DMS153 treated with DMSO at 0.1 percent for 48 hours (cell line): ENCODE results near the gene SNRNP70.
"Not testable (repeated sequence)": the region's sequence is repeated elsewhere in the genome, so short reads cannot be mapped to it uniquely, and the experiment has no call there.

Experiments used
- DNase-seq: peaks from one replicate; lab custom pipeline; 2025; ENCODE audit not compliant: unreplicated experiment; lab: John Stamatoyannopoulos, UW

SNRNP70 gene

DNA sequence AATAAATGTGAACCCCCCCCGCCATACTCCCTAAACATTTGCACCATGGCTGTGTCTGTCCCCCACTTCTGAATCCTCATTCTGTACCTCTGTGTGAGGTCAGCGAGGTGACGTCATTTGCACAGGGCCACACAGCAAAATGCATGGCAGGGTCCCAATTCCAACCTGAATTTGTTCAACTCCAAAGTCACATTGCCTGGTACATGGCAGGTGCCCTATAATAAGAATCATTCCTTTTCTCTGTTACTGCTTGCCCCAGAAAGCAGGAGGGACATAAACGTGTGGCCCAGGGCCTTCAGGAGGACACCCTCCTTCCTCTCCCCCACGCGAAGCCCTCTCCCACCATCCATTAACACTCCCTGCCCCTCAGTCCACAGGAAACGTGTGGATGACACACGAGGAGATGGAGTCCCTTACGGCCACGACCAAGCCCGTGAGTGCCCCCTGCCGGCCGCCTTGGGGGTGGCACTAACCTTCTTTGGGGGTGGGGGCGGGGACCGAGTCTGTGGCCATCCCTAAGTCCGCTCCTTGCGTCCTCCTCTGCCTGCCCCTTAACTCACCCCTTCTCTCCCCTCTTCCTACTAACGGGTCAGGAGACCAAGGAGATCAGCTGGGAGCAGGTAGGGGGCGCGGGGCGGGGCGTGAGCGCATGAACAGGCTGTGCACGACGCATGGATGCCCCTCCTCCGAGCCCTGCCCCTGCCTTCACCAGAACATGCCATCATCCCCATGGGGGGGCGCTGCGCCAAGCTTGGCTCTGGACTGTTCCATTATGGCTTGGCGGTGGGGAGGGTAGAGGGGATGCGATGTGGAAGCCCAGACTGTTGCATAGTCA lies 60.5 kb downstream of the SNRNP70 start:
- DNase-seq = peak; percentile 62

- DNase-seq = not testable (repeated sequence)
These were observed 61.1 kb downstream of the SNRNP70 start for GRCh38 chr19:49146408-49146770.

- no peak for DNase-seq
These were observed 62.9 kb downstream of the SNRNP70 start for GRCh38 chr19:49148044-49148682.

GRCh38 chr19:49148784-49149651 lies 63.8 kb downstream of the SNRNP70 start:
- DNase-seq = peak; percentile 91

GRCh38 chr19:49149652-49150105 lies 64.4 kb downstream of the SNRNP70 start:
- DNase-seq = peak; percentile 42

- DNase-seq = peak; percentile 71
These were observed 65.1 kb downstream of the SNRNP70 start for GRCh38 chr19:49150106-49150943.

DNA sequence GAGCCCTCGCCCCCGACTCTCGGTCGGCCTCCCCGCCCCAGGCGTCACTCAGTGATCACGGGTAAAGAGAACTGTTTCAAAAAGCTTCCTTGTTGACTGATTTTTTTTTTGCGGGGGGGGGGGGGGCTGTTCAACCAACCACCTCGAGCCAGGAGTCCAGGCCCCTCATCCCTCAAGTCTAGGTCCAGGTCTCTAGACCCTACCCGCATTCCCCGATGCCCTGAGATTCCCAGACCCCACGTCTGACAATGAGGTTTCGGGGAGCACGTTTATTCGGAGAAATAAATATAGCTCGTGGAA lies 65.6 kb downstream of the SNRNP70 start:
- DNase-seq = no peak

GRCh38 chr19:49151267-49152118 lies 66.2 kb downstream of the SNRNP70 start:
- peak; percentile 97 for DNase-seq

DNA sequence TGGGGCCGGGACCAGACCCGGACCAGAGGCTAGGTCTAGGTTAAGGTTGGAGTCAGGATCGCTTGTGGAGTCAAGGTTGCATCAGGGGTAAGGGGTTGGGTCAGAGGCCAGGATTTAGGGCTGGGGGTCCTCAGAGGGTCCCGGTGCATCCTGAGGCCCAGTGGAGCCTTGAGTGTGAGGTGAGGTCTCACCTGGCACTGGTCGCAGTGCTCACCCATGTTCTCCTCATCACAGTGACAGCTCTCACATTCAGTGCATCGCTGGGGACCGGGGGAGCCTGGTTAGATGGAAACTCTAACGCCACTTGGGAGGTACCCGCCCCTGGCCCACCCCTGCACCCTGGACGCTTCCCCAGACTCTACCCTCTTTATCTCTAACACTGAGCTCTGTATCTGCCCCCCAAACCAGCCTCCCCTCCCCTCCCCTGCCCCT lies 66.9 kb downstream of the SNRNP70 start:
- DNase-seq = no peak

DNA sequence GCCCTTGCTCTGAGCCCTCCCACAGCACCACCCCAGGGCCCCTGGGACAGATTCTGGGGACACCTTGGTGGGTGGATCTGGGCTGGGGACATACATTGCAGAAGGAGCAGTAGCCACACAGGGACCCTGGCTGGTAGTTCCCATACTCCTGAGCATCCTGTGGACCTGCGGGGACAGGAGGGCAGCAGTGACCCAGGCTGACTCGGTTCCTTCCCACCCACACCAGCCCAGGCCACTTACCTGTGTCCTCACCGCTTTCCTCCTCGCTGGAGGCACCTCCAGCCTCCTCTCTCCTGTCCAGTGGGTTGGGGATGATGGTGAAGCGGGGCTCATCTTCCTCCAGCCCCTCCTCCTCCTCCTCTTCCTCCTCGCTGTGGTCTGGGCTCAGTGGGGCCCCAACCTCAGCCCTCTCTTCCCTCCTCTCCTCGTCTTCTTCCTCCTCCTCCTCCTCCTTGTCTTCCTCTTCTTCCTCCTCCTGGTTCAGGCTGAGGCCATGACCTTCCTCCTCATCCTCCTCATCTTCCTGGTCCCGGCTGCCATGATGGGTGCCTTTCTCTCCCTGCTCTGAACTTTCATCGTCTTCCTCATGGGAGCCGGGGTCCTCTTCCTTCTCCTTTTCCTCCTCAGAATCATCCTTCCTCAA lies 68.0 kb downstream of the SNRNP70 start:
- DNase-seq = no peak

DNA sequence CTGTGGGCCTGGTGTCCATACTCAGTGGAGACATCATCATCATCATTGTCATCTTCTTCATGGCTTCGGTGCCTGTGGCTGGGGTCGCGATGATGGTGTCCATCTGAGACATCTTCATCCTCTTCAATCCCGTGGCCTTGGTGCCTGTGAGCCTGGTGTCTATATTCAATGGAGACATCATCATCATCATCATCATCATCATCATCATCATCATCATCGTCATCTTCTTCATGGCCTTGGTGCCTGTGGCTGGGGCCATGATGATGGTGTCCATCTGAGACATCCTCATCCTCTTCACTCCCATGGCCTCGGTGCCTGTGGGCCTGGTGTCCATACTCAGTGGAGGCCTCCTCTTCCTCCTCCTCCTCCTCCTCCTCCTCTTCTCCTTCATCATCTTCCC lies 69.0 kb downstream of the SNRNP70 start:
- DNase-seq = no peak

- no peak for DNase-seq
These were observed 70.0 kb downstream of the SNRNP70 start, which contains the start of gene HRC for GRCh38 chr19:49155005-49155819. HRC (minus strand) TSS chr19:49155396; CDS start chr19:49155237, 159 bp downstream.

DNA sequence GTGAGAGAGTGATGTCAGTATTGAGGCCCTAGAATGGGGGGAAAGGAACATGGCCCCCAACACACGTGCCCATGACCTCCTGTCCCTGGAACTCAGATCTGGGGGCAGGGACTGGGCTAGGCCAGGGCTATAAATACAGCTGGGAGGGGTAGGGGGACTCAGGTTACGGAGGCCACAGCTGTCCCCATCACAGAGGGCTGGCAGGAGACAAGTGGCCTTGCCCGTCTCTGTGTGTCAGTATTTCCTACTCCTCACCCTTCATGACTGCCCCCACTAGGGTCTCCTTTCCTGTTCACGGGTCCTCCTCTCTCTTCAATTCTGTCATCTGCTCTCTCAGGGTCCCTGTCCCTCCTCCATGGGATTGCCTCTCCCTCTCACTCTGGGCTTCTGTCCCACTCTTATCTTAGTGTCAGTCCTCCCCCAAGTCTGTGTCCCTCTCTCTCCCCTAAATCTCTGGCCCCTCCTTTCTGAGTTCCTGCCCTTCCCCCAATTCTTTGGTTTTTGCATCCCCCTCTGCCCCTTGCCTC lies 70.6 kb downstream of the SNRNP70 start:
- no peak for DNase-seq

GRCh38 chr19:49157445-49158224 lies 72.4 kb downstream of the SNRNP70 start, which contains the start of gene TRPM4:
TRPM4 (plus strand) TSS chr19:49157792; CDS start chr19:49157867, 75 bp downstream.
- peak; percentile 56 for DNase-seq
